Small intestine (tissue), 7 donors: ENCODE results near the gene UBXN6. TPM values are rescaled to one million over a fixed set of nuclear protein-coding genes. Genes with fewer than 3 reads are reported as not detected.

Experiments used
- DNase-seq, 2 donors: peaks; one replicate each; pipeline versions ENCODE4 v3.0.0 to v3.0.0-alpha.2; 2013
- FAIRE-seq: peaks from 2 replicates; lab custom pipeline; 2012; peaks lifted over from hg19 to GRCh38; lab: Jason Lieb, UNC
- H3K27ac ChIP-seq, 3 donors: one replicate each; pipeline ENCODE4 v1.5.1; 2013; ENCODE audit warnings: low read length in 2 of 3, mild to moderate bottlenecking in 2 of 3, control low read depth in 1 of 3, inconsistent platforms in 1 of 3, low read depth in 1 of 3, moderate library complexity in 1 of 3
- H3K27me3 ChIP-seq, 3 donors: one replicate each; pipeline ENCODE4 v1.6.1; 2013; ENCODE audit warnings: low read length in 3 of 3, inconsistent platforms in 1 of 3; ENCODE audit not compliant: control insufficient read depth in 3 of 3, insufficient read depth in 3 of 3
- H3K36me3 ChIP-seq, 3 donors: one replicate each; pipeline ENCODE4 v1.6.1; 2013; ENCODE audit warnings: low read length in 3 of 3, inconsistent platforms in 1 of 3, low read depth in 1 of 3, mild to moderate bottlenecking in 1 of 3, moderate library complexity in 1 of 3; ENCODE audit not compliant: control insufficient read depth in 3 of 3, insufficient read depth in 2 of 3
- H3K4me1 ChIP-seq, 3 donors: one replicate each; pipeline ENCODE4 v1.6.1; 2013; ENCODE audit warnings: low read length in 2 of 3, inconsistent platforms in 1 of 3, low read depth in 1 of 3, mild to moderate bottlenecking in 1 of 3, moderate library complexity in 1 of 3; ENCODE audit not compliant: control insufficient read depth in 3 of 3, insufficient read depth in 2 of 3
- H3K4me3 ChIP-seq, 3 donors: one replicate each; pipeline ENCODE4 v1.5.1; 2013; ENCODE audit warnings: low read length in 3 of 3, control low read depth in 1 of 3, inconsistent platforms in 1 of 3, low read depth in 1 of 3, mild to moderate bottlenecking in 1 of 3, moderate library complexity in 1 of 3
- H3K9me3 ChIP-seq, 2 donors: one replicate each; pipeline ENCODE4 v1.6.1; 2013; ENCODE audit warnings: low read depth in 1 of 2, low read length in 1 of 2; ENCODE audit not compliant: control insufficient read depth in 2 of 2, insufficient read depth in 1 of 2
- WGBS, 3 donors: extraction: QIAGEN DNeasy Blood & Tissue Kit; methylation state at CpG; one replicate each; pipeline ENCODE4 v1.1.7; 2013; 5-methylcytosine and 5-hydroxymethylcytosine counted together
- polyA plus RNA-seq, 4 donors: library from polyadenylated mRNA; stranded (reverse) in 3 of 4; unstranded in 1 of 4; fragments of 200-250 nt in 3 of 4; fragments of 120-200 nt in 1 of 4; gene quantifications; one replicate each; pipeline versions ENCODE4 v1.2.1 to v1.2.3, GENCODE V29; 2013
- donor health status: healthy with polysubstance abuse.
- donor health status: control.
- donor health status: control.
- donor health status: Bipolar disorder and iron deficiency.
- donor health status: healthy.

Gene UBXN6
- polyA plus RNA-seq, 4 donors: 82.7 to 194 (median 133) TPM

DNA sequence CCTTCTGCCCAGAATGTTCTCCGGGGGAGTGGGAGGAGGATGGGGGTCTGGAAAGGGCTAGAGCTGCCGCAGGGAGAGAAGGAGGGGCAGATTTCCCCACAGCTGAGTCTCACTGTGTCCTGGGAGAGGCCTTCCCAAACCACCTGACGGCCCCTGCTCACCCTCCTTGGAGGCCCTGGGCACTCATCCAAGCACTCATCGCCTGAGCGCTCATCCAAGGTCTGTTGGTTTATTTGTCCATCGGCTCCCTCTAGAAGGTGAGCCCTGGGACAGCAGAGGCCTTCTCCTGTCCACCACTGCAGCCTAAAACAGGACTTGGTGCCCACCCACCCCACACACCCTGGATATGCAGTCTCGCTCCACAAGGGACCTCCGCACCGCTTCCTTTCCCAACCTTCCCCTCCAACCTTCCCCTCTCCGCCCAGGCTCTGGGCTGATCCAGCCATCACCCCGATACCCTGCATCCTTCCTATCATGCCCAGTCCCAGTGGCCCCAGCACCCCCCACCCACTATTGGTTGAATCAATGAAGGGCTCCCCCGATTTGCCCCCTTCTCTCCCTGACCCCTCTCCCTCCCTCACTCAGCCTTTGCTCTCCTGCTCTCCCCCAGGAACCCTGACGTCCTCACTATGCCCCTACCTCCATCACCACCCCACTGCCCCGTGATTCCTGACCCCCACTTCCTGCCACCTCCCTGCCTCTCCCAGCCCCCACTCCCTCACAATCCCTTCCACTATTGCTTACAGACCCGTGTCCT lies 1.7 kb downstream of the UBXN6 start:
- H3K4me3 ChIP-seq: peak overlapping the region in 1 of 3 donors; percentile 73
- peak overlapping the region in 2 of 3 donors; percentile 71 to 84 for H3K27ac ChIP-seq
- peaks cover 0 to 10% (median 4%) of the 10 kb centered on the region in 3 donors for H3K4me1 ChIP-seq
- no peak for FAIRE-seq
- H3K36me3 ChIP-seq: peaks cover 5 to 50% (median 12%) of the 10 kb centered on the region in 3 donors
- no peaks in the 10 kb centered on the region for H3K27me3 ChIP-seq
- WGBS, 3 donors: 46 to 54% (median 52%) methylated on average over 14 to 15 of the region's 15 CpGs
- no peak for DNase-seq
- no peaks in the 10 kb centered on the region for H3K9me3 ChIP-seq

DNA sequence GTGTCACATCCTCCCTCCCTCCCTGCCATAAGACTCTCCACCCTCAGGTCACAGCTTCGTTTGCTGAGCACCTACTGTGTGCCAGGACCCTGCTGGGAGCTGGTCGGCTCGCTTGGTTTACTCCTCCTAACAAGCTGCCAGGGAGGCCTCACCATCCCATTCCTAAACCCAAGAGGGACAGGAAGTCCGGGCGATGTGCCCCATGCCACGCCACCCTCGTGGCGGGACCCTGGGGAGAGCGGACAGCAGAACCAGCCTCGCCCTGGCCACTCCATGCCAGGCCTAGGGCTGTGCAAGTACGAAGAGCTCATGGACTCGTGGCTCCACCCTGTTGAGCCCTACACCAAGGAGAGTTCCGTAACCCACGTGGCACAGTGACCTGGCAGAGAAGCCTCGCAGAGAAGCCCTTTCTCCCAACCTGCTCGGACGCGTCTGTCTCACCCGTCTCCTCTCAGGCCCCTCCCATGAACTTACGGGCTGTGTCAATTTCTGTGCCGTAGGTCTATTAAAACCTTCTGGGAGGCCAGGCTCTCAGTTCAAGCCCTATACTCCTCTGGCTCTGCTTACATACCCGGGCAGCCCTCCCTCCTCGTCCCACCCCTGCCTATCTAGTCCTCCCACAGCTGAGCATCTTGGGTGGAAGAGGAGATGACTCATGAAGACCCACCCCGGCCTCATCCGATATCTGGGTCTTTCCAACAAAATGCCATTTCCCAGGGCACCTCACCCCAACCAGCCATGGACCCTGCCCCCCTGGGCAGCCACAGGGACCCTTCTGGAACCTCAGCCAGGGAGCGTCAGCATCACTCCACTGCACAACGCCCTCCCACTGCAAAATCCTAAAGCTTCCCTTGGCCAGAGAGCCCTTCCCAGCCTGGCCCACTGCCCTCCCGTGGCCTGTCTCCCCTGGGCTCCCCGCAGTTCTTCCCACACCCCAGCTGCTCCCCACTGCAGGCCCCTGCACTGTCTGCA lies 2.6 kb downstream of the UBXN6 start:
- FAIRE-seq: no peak
- Histone ChIP-seq H3K36me3 (peaks cover 5 to 57% (median 14%) of the 10 kb centered on the region in 3 donors), H3K27ac (no peak overlapping the region), H3K4me1 (peaks cover 0 to 10% (median 4%) of the 10 kb centered on the region in 3 donors), H3K4me3 (no peak overlapping the region), H3K27me3 (no peaks in the 10 kb centered on the region), H3K9me3 (no peaks in the 10 kb centered on the region)
- 75 to 81% (median 78%) methylated on average over 29 of the region's 29 CpGs for WGBS, 3 donors
- no peak for DNase-seq

DNA sequence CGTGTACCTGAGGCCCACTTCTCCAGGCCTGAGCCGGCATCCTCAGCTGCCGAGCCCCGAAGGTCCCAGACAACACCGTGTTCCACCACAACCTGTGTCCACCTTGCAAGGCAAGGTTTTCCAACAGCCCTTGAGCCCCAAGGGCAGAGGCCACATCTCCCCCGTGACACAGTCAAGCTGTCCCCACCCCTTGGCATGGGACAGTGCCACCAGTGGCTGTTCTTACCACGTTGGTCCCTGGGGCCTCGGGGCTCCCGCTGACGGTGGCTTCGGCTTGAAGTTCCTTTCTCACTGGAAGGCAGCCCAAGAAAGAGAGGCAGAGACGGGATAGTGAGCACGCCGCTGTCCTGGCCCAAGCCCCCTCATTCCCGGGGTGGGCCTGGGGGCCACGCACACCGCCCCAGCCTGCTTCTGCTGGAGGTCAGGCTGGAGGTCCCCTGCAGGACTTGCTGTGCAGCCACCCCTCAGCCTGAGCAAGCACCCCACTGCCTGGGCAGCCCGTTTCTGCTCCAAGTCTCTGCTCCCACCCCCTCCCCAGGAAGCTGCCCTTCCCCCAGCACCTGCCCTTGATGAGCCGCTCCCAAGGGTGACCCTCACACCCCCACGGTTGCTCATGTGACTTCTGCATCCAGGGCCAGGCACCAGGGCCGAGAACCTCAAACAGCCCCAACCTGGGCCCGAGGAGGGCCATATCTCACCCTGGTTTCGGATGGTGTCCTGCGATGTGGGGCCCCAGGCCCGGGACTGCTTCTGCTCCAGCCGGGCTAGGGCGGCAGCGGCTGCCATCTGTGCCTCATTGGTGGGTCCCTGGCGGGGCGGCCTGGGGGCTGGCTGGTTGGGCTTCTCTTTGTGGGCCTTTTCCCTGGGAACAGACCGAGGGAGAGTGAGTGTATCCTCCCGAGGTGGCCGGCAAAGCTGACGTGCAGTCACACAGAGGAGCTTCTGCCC lies 4.1 kb downstream of the UBXN6 start:
- Histone ChIP-seq H3K4me3 (no peak overlapping the region), H3K9me3 (no peaks in the 10 kb centered on the region), H3K27ac (no peak overlapping the region), H3K4me1 (peaks cover 0 to 10% (median 4%) of the 10 kb centered on the region in 3 donors), H3K27me3 (no peaks in the 10 kb centered on the region), H3K36me3 (peaks cover 6 to 73% (median 14%) of the 10 kb centered on the region in 3 donors)
- no peak for FAIRE-seq
- WGBS, 3 donors: 71 to 78% (median 78%) methylated on average over 31 to 34 of the region's 34 CpGs
- no peak for DNase-seq

DNA sequence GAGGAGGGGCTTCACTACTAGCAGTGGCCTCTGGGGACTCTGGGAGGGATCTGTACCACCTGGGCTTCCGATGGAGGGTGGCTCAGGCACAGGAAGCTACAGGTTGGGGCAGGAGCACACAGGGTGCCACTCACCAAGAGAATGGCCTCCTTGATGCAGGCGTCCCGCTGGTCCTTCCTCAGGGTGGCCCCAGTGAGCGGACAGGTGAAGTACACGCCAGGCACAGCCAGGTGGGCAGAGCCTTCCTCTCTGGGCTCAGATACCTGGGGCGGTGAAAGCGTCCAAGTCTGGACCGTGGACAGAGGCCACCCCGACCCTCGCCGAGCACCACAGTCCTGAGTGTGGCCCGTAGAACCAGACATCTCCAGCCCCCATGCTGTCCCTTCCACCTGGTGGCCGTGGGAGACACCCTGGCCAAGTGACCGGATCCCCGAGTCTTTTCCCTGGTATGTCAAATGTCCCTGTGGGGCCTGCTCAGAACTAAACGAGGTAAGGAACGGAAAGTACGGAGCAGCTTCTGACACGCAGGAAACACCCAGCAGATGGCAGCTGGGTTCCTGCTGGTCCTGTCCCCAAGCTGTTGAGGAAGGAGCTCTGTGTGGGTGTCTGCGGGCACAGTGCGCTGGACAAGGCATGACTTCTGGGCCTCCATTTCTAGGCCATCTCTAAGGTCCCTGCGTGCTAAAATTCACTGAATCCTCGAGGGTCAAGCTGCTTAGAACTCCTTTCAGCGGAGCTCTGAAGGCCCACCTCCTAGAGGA lies 5.2 kb downstream of the UBXN6 start:
- 90 to 92% (median 91%) methylated on average over 24 of the region's 24 CpGs for WGBS, 3 donors

DNA sequence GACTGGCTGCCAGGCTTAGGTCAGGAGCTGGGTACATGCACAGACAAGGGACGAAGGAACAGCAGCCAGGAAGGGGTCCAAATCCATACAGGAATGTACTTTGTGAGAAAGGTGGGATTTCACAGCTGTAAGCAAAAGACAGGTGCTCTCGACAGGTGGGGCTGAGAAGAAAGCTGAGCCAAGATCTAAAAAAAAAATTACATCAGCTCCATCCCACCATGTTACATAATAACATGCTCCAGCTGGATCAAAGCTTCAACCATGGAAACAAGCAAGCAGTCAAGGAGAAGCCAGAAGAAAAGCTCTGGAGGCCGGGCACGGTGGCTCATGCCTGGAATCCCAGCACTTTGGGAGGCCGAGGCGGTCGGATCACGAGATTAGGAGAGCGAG lies 8.0 kb downstream of the UBXN6 start:
- FAIRE-seq (no peak), DNase-seq (no peak)
- H3K4me1 ChIP-seq: no peaks in the 10 kb centered on the region
- H3K27me3 ChIP-seq: no peaks in the 10 kb centered on the region
- peaks cover 26 to 99% (median 37%) of the 10 kb centered on the region in 3 donors for H3K36me3 ChIP-seq
- 90 to 96% (median 95%) methylated on average over 9 of the region's 9 CpGs for WGBS, 3 donors
- no peak overlapping the region for H3K27ac ChIP-seq
- no peaks in the 10 kb centered on the region for H3K9me3 ChIP-seq
- no peak overlapping the region for H3K4me3 ChIP-seq

More for the DNA sequence above, 5.2 kb downstream of the UBXN6 start:
- FAIRE-seq (no peak), DNase-seq (no peak)
- no peaks in the 10 kb centered on the region for H3K9me3 ChIP-seq
- H3K27ac ChIP-seq: no peak overlapping the region
- H3K4me1 ChIP-seq: peaks cover 0 to 10% (median 4%) of the 10 kb centered on the region in 3 donors
- H3K27me3 ChIP-seq: no peaks in the 10 kb centered on the region
- H3K36me3 ChIP-seq: peaks cover 10 to 84% (median 20%) of the 10 kb centered on the region in 3 donors
- no peak overlapping the region for H3K4me3 ChIP-seq

DNA sequence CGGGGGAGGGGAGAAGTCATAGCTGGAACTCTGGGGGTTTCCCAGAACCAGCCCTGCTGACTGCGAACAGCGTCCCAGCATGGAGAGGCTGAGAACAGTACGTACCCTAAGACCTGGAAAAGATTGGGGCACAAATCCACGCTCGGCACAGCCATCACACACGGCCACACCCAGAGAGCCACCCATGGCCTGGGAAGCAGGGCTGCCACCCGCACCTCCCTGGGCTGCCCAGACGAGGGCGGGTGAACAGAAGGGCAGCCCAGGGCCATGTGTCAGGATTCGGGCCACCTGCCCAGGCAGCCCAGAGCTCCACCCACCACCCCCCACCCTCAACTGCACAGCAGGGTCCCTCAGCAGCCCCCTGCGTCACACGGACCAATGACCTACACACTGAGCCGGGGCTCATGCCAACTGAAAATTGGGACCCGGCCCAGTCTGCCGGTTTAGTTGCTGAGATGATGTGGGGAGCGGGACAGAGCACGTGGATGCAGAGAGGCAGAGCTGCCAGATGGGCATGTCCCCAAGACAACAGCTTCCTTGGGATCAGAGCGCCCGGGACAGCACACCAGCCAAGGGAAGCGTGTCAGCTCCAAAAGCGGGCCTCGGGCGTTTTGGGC lies 8.5 kb downstream of the UBXN6 start:
- Histone ChIP-seq H3K4me3 (no peak overlapping the region), H3K27me3 (no peaks in the 10 kb centered on the region), H3K9me3 (no peaks in the 10 kb centered on the region), H3K36me3 (peaks cover 26 to 99% (median 37%) of the 10 kb centered on the region in 3 donors), H3K4me1 (no peaks in the 10 kb centered on the region), H3K27ac (no peak overlapping the region)
- DNase-seq (no peak), FAIRE-seq (no peak)
- WGBS, 3 donors: 83 to 84% (median 84%) methylated on average over 23 to 24 of the region's 24 CpGs
